Transverse colon (tissue), 4 donors: ENCODE results near the gene F2RL2. TPM values are rescaled to one million over a fixed set of nuclear protein-coding genes. Genes with fewer than 3 reads are reported as not detected.

Experiments
- DNase-seq: peaks from one replicate; pipeline ENCODE4 v3.0.0-alpha.2; 2019
- H3K27ac ChIP-seq, 4 donors: fragments of 200-600 bp; sonication (generic); 2 replicates each; pipeline ENCODE4 v1.5.1; 2016 to 2018; ENCODE audit warnings: inconsistent platforms in 4 of 4
- H3K27me3 ChIP-seq: fragments of 200-600 bp; sonication (generic); 2 replicates; pipeline ENCODE4 v1.5.1; 2017; ENCODE audit warnings: inconsistent platforms
- H3K36me3 ChIP-seq, 4 donors: fragments of 200-600 bp; sonication (generic); 2 replicates each; pipeline ENCODE4 v1.5.1; 2017 to 2019; ENCODE audit warnings: inconsistent platforms in 4 of 4
- H3K4me1 ChIP-seq, 4 donors: fragments of 200-600 bp; sonication (generic); 2 replicates each; pipeline ENCODE4 v1.5.1; 2017 to 2020; ENCODE audit warnings: inconsistent platforms in 4 of 4
- H3K4me3 ChIP-seq, 4 donors: fragments of 200-600 bp; sonication (generic); 1 replicate in 1 of 4; 2 replicates in 3 of 4; pipeline versions ENCODE4 v1.5.1 to v1.6.1; 2017 to 2019; ENCODE audit warnings: inconsistent platforms in 4 of 4
- H3K9me3 ChIP-seq, 2 donors: fragments of 200-600 bp; sonication (generic); 2 replicates each; pipeline ENCODE4 v1.5.1; 2017 to 2019; ENCODE audit warnings: inconsistent platforms in 2 of 2
- CTCF ChIP-seq, 5 experiments: fragments of 200-600 bp in 3 of 5; fragments of 450-650 bp in 2 of 5; sonication (generic) in 3 of 5; IDR thresholded peaks; 1 replicate in 2 of 5; 2 replicates in 3 of 5; pipeline ENCODE4 v1.5.1; 2016 to 2017; ENCODE audit warnings: antibody characterized with exemption in 5 of 5, inconsistent platforms in 3 of 5, mild to moderate bottlenecking in 2 of 5, moderate library complexity in 1 of 5
- EP300 ChIP-seq: sonication (generic); formaldehyde crosslinking; IDR thresholded peaks from one replicate; pipeline ENCODE4 v1.6.1; 2017; ENCODE audit warnings: antibody characterized with exemption, low read depth
- POLR2A ChIP-seq: fragments of 450-650 bp; IDR thresholded peaks from one replicate; pipeline ENCODE4 v1.6.1; 2016; ENCODE audit warnings: antibody characterized with exemption, mild to moderate bottlenecking, moderate library complexity
- POLR2AphosphoS5 ChIP-seq, 3 donors: sonication (generic); formaldehyde crosslinking; IDR thresholded peaks; one replicate each; pipeline ENCODE4 v1.6.1; 2016; ENCODE audit warnings: antibody characterized with exemption in 3 of 3
- WGBS, 2 donors: methylation state at CpG; one replicate each; pipeline ENCODE4 v1.1.5; 2018; ENCODE audit warnings: low coverage in 1 of 2; 5-methylcytosine and 5-hydroxymethylcytosine counted together
- in situ Hi-C, 4 donors: fragments of 200-750 bp; cut with MboI; loops; one replicate each; pipeline versions ENCODE4 v1.15.0 to v1.15.1; 2017; ENCODE audit warnings: low sequenced_read_pairs in 3 of 4, low pct_ligation_motif_present in 1 of 4, low pct_unique_long_range_greater_than_20kb in 1 of 4
- intact Hi-C: fragments of 100-400 bp; cut with DNase I; formaldehyde crosslinking; loops from one replicate; pipeline ENCODE4 v1.15.1; 2023; ENCODE audit warnings: low total_unique reads
- total RNA-seq, 4 donors: library from RNA; depleted of rRNA; stranded (reverse); fragments of >200 nt; gene quantifications; one replicate each; pipeline ENCODE4 v1.1.0, GENCODE V29; 2016

F2RL2 gene
- total RNA-seq, 4 donors from 2014 or later = 0.32 to 0.96 TPM; not detected in 2

GRCh38 chr5:76583163-76584047, 39.8 kb downstream of the F2RL2 start:
- intact Hi-C loops (no loop called here), in situ Hi-C loops (no loop called here)
- 50 to 64% methylated on average over 5 to 7 of the region's 7 CpGs for WGBS, 2 donors
- peak in 4 of 5 experiments; percentile 25 to 38 (median 34) for TF ChIP-seq CTCF (IDR thresholded peaks at IDR 0.05)
- TF ChIP-seq POLR2A = no peak
- no peaks in the 10 kb centered on the region for H3K9me3 ChIP-seq
- H3K27me3 ChIP-seq = no peaks in the 10 kb centered on the region
- H3K36me3 ChIP-seq = no peaks in the 10 kb centered on the region
- DNase-seq = no peak
- H3K27ac ChIP-seq = peak overlapping the region in 2 of 4 donors; percentile 24 to 40
- H3K4me3 ChIP-seq = no peak overlapping the region
- H3K4me1 ChIP-seq = peaks cover 0 to 40% (median 16%) of the 10 kb centered on the region in 4 donors

GRCh38 chr5:76582230-76583162, 40.7 kb downstream of the F2RL2 start:
- no peaks in the 10 kb centered on the region for H3K27me3 ChIP-seq
- no peaks in the 10 kb centered on the region for H3K9me3 ChIP-seq
- H3K4me1 ChIP-seq = peaks cover 0 to 40% (median 16%) of the 10 kb centered on the region in 4 donors
- TF ChIP-seq EP300 (no peak), CTCF (IDR thresholded peaks at IDR 0.05) (no peak), POLR2AphosphoS5 (IDR thresholded peaks at IDR 0.05) (no peak), POLR2A (no peak)
- 60 to 68% methylated on average over 6 of the region's 6 CpGs for WGBS, 2 donors
- intact Hi-C loops = no loop called here
- no peak overlapping the region for H3K4me3 ChIP-seq
- H3K36me3 ChIP-seq = no peaks in the 10 kb centered on the region
- in situ Hi-C loops = no loop called here
- no peak for DNase-seq
- H3K27ac ChIP-seq = peak overlapping the region in 3 of 4 donors; percentile 23 to 40 (median 24)

GRCh38 chr5:76580981-76581380, 42.2 kb downstream of the F2RL2 start:
- in situ Hi-C loops (no loop called here), intact Hi-C loops (no loop called here)
- H3K9me3 ChIP-seq = no peaks in the 10 kb centered on the region
- no peak overlapping the region for H3K27ac ChIP-seq
- no peak overlapping the region for H3K4me3 ChIP-seq
- H3K4me1 ChIP-seq = peaks cover 0 to 31% (median 14%) of the 10 kb centered on the region in 4 donors
- no peaks in the 10 kb centered on the region for H3K27me3 ChIP-seq
- DNase-seq = no peak
- TF ChIP-seq POLR2AphosphoS5 (IDR thresholded peaks at IDR 0.05) = no peak
- no peak for TF ChIP-seq EP300
- TF ChIP-seq POLR2A = no peak
- no peak for TF ChIP-seq CTCF (IDR thresholded peaks at IDR 0.05)
- 87 to 94% methylated on average over 3 of the region's 3 CpGs for WGBS, 2 donors
- H3K36me3 ChIP-seq = no peaks in the 10 kb centered on the region
